A204.1 (cell line): ENCODE data around the gene ANKRD29.
A peak's percentile ranks its signal among the peaks of the same experiment; 100 is the strongest.

Experiments used
- FAIRE-seq: peaks from 2 replicates; lab custom pipeline; 2012; peaks lifted over from hg19 to GRCh38; lab: Jason Lieb, UNC

The ANKRD29 gene

GRCh38 chr18:23662309-23663263, at the start of gene ANKRD29:
Gene ANKRD29, minus strand, starts transcription at chr18:23662911. Its CDS starts 181 bp downstream, at chr18:23662730.
- no peak for FAIRE-seq

GRCh38 chr18:23712445-23712844, 49.7 kb upstream of the ANKRD29 start:
- FAIRE-seq, result no peak

GRCh38 chr18:23711426-23711825, 48.7 kb upstream of the ANKRD29 start:
- no peak for FAIRE-seq

- FAIRE-seq, result no peak
These were observed 48.2 kb upstream of the ANKRD29 start for GRCh38 chr18:23710946-23711345.

GRCh38 chr18:23710068-23710527, 47.4 kb upstream of the ANKRD29 start:
- no peak for FAIRE-seq

- FAIRE-seq, result no peak
These were observed 44.4 kb upstream of the ANKRD29 start for GRCh38 chr18:23706971-23707640.

- no peak for FAIRE-seq
These were observed 42.1 kb upstream of the ANKRD29 start for GRCh38 chr18:23704806-23705205.

- FAIRE-seq, result no peak
These were observed 41.3 kb upstream of the ANKRD29 start for GRCh38 chr18:23703987-23704384.

- FAIRE-seq, result peak; percentile 81
These were observed 40.6 kb upstream of the ANKRD29 start for GRCh38 chr18:23703057-23703986.

- FAIRE-seq, result no peak
These were observed 39.9 kb upstream of the ANKRD29 start for GRCh38 chr18:23702606-23703005.

GRCh38 chr18:23701544-23702064, 38.9 kb upstream of the ANKRD29 start:
- no peak for FAIRE-seq

- FAIRE-seq, result no peak
These were observed 38.3 kb upstream of the ANKRD29 start for GRCh38 chr18:23701017-23701416.

GRCh38 chr18:23694637-23695430, 32.1 kb upstream of the ANKRD29 start:
- no peak for FAIRE-seq

GRCh38 chr18:23693846-23694245, 31.1 kb upstream of the ANKRD29 start:
- FAIRE-seq, result no peak

- FAIRE-seq, result no peak
These were observed 27.9 kb upstream of the ANKRD29 start for GRCh38 chr18:23690505-23691068.

GRCh38 chr18:23689616-23690504, 27.1 kb upstream of the ANKRD29 start:
- FAIRE-seq, result no peak

GRCh38 chr18:23689031-23689615, 26.4 kb upstream of the ANKRD29 start, which contains the start of gene LAMA3:
Gene LAMA3, plus strand, starts transcription at chr18:23689453. Its CDS starts 231 bp downstream, at chr18:23689684.
- no peak for FAIRE-seq

GRCh38 chr18:23688528-23688927, 25.8 kb upstream of the ANKRD29 start:
- no peak for FAIRE-seq
